HEK293 (cell line): Measurements from ENCODE around the gene CTCF.

Source experiments
- CTCF ChIA-PET: fragments of 350-600 bp; formaldehyde crosslinking; extraction: SDS; loops from one replicate; lab custom pipeline; 2021; ENCODE audit warnings: antibody characterized with exemption; lab: Yijun Ruan, JAX
- POLR2A ChIA-PET: fragments of 300-600 bp; formaldehyde crosslinking; extraction: SDS; loops from one replicate; lab custom pipeline; 2020; ENCODE audit warnings: antibody characterized with exemption, inconsistent platforms; lab: Yijun Ruan, JAX
- H3K27ac ChIP-seq: fragments of 200-500 bp; sonication (Bioruptor generic); 2 replicates; pipeline ENCODE4 v1.5.1; 2014; ENCODE audit warnings: low read depth, low read length, control low read depth, inconsistent platforms; ENCODE audit errors: extremely low read depth
- H3K36me3 ChIP-seq, 2 experiments: fragments of 200-500 bp in 1 of 2; sonication (Bioruptor generic) in 1 of 2; 1 replicate in 1 of 2; 2 replicates in 1 of 2; pipeline ENCODE4 v1.5.1; 2014 to 2017; ENCODE audit warnings: inconsistent platforms in 2 of 2, low read length in 2 of 2; ENCODE audit not compliant: control insufficient read depth in 2 of 2, insufficient read depth in 1 of 2
- H3K4me1 ChIP-seq: fragments of 200-500 bp; sonication (Bioruptor generic); 2 replicates; pipeline ENCODE4 v1.5.1; 2014; ENCODE audit warnings: mild to moderate bottlenecking, low read length, inconsistent platforms; ENCODE audit not compliant: control insufficient read depth, insufficient read depth
- H3K4me3 ChIP-seq: 2 replicates; pipeline ENCODE4 v1.5.1; 2011; ENCODE audit warnings: low read depth, mild to moderate bottlenecking, control low read depth, low read length, moderate library complexity
- H3K9me3 ChIP-seq: fragments of 200-500 bp; sonication (Bioruptor generic); 2 replicates; pipeline ENCODE4 v1.5.1; 2014; ENCODE audit warnings: low read depth, low read length, inconsistent platforms; ENCODE audit not compliant: control insufficient read depth, insufficient read depth
- BCL11A ChIP-seq: fragments of 450-650 bp; formaldehyde crosslinking; IDR thresholded peaks from 2 replicates; pipeline ENCODE4 v1.5.1; 2016; ENCODE audit warnings: low read depth, missing biosample characterization, missing genetic modification characterization
- GLIS2 ChIP-seq: fragments of 450-650 bp; formaldehyde crosslinking; IDR thresholded peaks from 2 replicates; pipeline ENCODE4 v1.5.1; 2016; ENCODE audit warnings: missing biosample characterization, missing genetic modification characterization
- OSR2 ChIP-seq: fragments of 450-650 bp; formaldehyde crosslinking; IDR thresholded peaks from 2 replicates; pipeline ENCODE4 v1.5.1; 2016; ENCODE audit warnings: missing biosample characterization, missing genetic modification characterization
- PRDM1 ChIP-seq: fragments of 450-650 bp; formaldehyde crosslinking; IDR thresholded peaks from 2 replicates; pipeline ENCODE4; 2016; ENCODE audit warnings: missing biosample characterization, missing genetic modification characterization
- PRDM6 ChIP-seq: fragments of 450-650 bp; formaldehyde crosslinking; IDR thresholded peaks from 2 replicates; pipeline ENCODE4 v1.5.1; 2017; ENCODE audit warnings: missing biosample characterization, missing genetic modification characterization
- SP7 ChIP-seq: fragments of 450-650 bp; formaldehyde crosslinking; IDR thresholded peaks from 2 replicates; pipeline ENCODE4 v1.5.1; 2016; ENCODE audit warnings: missing biosample characterization, missing genetic modification characterization
- ZBTB1 ChIP-seq: fragments of 450-650 bp; formaldehyde crosslinking; IDR thresholded peaks from 2 replicates; pipeline ENCODE4 v1.5.1; 2016; ENCODE audit warnings: missing biosample characterization, missing genetic modification characterization
- ZBTB10 ChIP-seq: fragments of 450-650 bp; formaldehyde crosslinking; IDR thresholded peaks from 2 replicates; pipeline ENCODE4 v1.5.1; 2016; ENCODE audit warnings: missing biosample characterization, missing genetic modification characterization
- ZFP3 ChIP-seq: fragments of 450-650 bp; formaldehyde crosslinking; IDR thresholded peaks from 2 replicates; pipeline ENCODE4 v1.5.1; 2016; ENCODE audit warnings: low read depth, missing biosample characterization, missing genetic modification characterization
- ZNF132 ChIP-seq: fragments of 450-650 bp; formaldehyde crosslinking; IDR thresholded peaks from 2 replicates; pipeline ENCODE4 v1.5.1; 2017; ENCODE audit warnings: missing biosample characterization, missing genetic modification characterization, borderline replicate concordance
- ZNF18 ChIP-seq: fragments of 450-650 bp; formaldehyde crosslinking; IDR thresholded peaks from 2 replicates; pipeline ENCODE4 v1.5.1; 2016; ENCODE audit warnings: missing biosample characterization, missing genetic modification characterization
- ZNF248 ChIP-seq: fragments of 450-650 bp; formaldehyde crosslinking; IDR thresholded peaks from 2 replicates; pipeline ENCODE4 v1.5.1; 2017; ENCODE audit warnings: missing biosample characterization, missing genetic modification characterization
- ZNF354C ChIP-seq: fragments of 450-650 bp; formaldehyde crosslinking; IDR thresholded peaks from 2 replicates; pipeline ENCODE4 v1.5.1; 2016; ENCODE audit warnings: missing biosample characterization, missing genetic modification characterization, low read depth, borderline replicate concordance
- ZNF391 ChIP-seq: fragments of 450-650 bp; formaldehyde crosslinking; IDR thresholded peaks from 2 replicates; pipeline ENCODE4 v1.5.1; 2016; ENCODE audit warnings: low read depth, missing biosample characterization, missing genetic modification characterization, borderline replicate concordance
- ZNF513 ChIP-seq: fragments of 450-650 bp; IDR thresholded peaks from 2 replicates; pipeline ENCODE4 v1.5.1; 2018; ENCODE audit warnings: missing biosample characterization, missing genetic modification characterization
- ZNF571 ChIP-seq: fragments of 450-650 bp; formaldehyde crosslinking; IDR thresholded peaks from 2 replicates; pipeline ENCODE4 v1.5.0; 2017; ENCODE audit warnings: missing biosample characterization, missing genetic modification characterization
- ZNF600 ChIP-seq: fragments of 450-650 bp; formaldehyde crosslinking; IDR thresholded peaks from 2 replicates; pipeline ENCODE4 v1.5.1; 2016; ENCODE audit warnings: missing biosample characterization, missing genetic modification characterization
- ZNF623 ChIP-seq: fragments of 450-650 bp; formaldehyde crosslinking; IDR thresholded peaks from 2 replicates; pipeline ENCODE4 v1.5.1; 2016; ENCODE audit warnings: missing biosample characterization, missing genetic modification characterization

The CTCF gene

GRCh38 chr16:67593288-67593687, 31.0 kb downstream of the CTCF start:
- no peaks in the 10 kb centered on the region for H3K9me3 ChIP-seq
- ChIA-PET CTCF (interaction anchor here (1.3 to 1.4 kb wide), 2 partner anchors 20 to 72 kb away, joined by 3 read pairs; no protein-coding TSS in a partner anchor), POLR2A (interaction anchor here (0.5 kb wide), 1 partner anchor 26 kb away, joined by 6 read pairs; no protein-coding TSS in a partner anchor)
- H3K4me1 ChIP-seq = peaks cover 9% of the 10 kb centered on the region; the same call in 1 of the 2 replicates
- no peak overlapping the region for H3K27ac ChIP-seq
- H3K36me3 ChIP-seq = peaks cover 3 to 5% of the 10 kb centered on the region in 2 experiments; a peak in 2 of 3 replicates
- TF ChIP-seq ZNF248 (tag by site-specific recombination) (no peak), PRDM1 (tag by site-specific recombination) (peak; percentile 47; the same call in 1 of the 2 replicates), ZBTB10 (no peak), ZNF354C (tag by site-specific recombination) (no peak), ZFP3 (tag by site-specific recombination) (no peak), ZNF18 (tag by site-specific recombination) (no peak), ZBTB1 (tag by site-specific recombination) (no peak), ZNF513 (tag by site-specific recombination) (no peak), BCL11A (tag by site-specific recombination) (no peak), GLIS2 (no peak), ZNF600 (tag by site-specific recombination) (peak; percentile 78), PRDM6 (tag by site-specific recombination) (peak; percentile 59; the same call in 1 of the 2 replicates), ZNF132 (tag by site-specific recombination) (no peak), ZNF391 (tag by site-specific recombination) (no peak), ZNF623 (tag by site-specific recombination) (no peak), OSR2 (0 out of 2 replicates have a peak, but pooled peaks have one; percentile 7)
- no peak overlapping the region for H3K4me3 ChIP-seq

- H3K4me3 ChIP-seq = no peak overlapping the region
- peaks cover 3 to 5% of the 10 kb centered on the region in 2 experiments; a peak in 2 of 3 replicates for H3K36me3 ChIP-seq
- H3K4me1 ChIP-seq = peaks cover 9% of the 10 kb centered on the region; the same call in 1 of the 2 replicates
These were observed 31.4 kb downstream of the CTCF start for GRCh38 chr16:67593701-67594100.

More at GRCh38 chr16:67593701-67594100, 31.4 kb downstream of the CTCF start:
- H3K9me3 ChIP-seq = no peaks in the 10 kb centered on the region
- ChIA-PET CTCF (interaction anchor here (1.3 to 1.7 kb wide), 3 partner anchors 19 to 72 kb away, joined by 3 to 5 read pairs (median 3); no protein-coding TSS in a partner anchor), POLR2A (interaction anchor here (0.5 to 0.7 kb wide), 3 partner anchors 26 to 717 kb away, joined by 3 to 6 read pairs (median 5); partner anchors contain the start of gene SLC7A6OS)
- H3K27ac ChIP-seq = no peak overlapping the region
- TF ChIP-seq SP7 (tag by site-specific recombination) (no peak), ZNF571 (tag by site-specific recombination) (no peak)
